NCI-H510A treated with DMSO at 0.1 percent for 48 hours (cell line): ENCODE data around the gene EPN2.
"Not testable (repeated sequence)": the region's sequence is repeated elsewhere in the genome, so short reads cannot be mapped to it uniquely, and the experiment has no call there.

Experiments
- DNase-seq: peaks from one replicate; lab custom pipeline; 2025; lab: John Stamatoyannopoulos, UW

EPN2 gene

DNA sequence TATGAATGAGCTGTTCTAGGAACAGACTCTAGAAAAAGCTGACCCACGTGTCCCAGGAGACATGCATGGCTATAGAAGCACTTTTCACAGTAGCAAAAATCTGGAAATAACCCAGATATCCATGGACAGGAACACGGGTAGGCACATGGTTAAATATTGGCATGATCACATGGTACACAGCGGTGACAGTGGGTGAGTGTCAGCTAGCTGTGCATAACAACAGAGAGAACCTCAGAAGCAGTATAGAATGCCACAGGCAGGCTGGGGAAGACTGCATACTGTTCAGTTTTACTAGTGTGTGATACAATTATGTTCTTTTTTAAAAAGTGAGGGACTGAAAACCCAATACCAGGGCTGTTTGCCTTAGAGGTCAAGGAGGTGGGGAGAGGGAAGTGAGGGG is 31.4 kb downstream of the EPN2 start:
- no peak for DNase-seq

DNA sequence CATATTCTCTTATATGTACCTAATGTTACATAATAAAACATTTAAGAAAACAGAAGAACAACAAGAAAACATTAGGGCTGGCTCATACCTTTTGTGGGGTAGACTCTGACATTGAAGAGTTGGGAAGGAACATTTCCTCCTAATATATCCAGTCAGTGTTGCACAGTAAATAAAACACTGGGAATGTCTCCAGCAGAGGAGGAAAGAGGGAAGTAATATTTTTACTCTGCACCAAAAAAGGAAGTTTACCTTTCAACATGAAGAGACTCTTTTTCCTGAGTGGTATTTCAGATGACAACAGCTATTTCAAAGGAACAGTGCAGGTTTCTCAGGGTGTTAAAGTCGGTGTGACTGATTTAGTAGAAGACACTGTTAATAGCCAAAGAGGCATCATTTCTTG is 31.9 kb downstream of the EPN2 start:
- no peak for DNase-seq

DNA sequence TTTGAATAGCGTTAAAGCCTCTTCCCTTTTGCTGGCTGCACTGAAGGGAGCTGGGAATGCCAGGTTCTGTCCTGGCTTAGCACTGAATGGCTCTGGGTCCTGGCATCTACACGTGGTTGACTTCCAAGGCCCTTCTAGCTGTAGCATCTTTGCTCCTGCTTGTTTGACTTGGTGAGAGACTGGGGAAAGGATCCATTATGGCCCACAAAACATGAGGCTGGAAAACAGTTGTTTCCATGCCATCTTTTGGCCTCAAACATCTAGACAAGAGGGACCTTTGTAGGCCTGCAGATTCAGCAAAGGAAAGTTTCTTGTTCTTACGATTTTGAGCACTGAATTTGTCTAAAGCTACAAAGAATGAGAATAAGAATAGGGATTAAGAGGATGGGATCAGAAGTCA is 32.5 kb downstream of the EPN2 start:
- no peak for DNase-seq

DNA sequence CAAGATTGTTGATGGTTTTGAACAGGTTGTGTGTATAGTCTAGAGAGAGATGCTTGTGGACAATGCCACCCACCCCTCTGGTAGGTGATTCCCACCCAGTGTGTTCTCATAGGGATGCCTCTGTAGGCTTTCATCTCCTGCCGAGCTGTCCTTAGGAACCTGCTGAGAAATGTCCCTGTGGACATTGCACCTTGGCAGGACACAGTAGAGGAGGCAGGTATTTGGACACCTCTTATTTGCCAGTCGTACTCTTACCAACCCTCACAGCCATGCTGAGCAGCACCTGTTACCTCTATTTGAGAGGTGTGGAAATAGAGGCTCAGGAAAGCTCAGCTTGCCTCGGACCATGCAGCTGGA is 33.2 kb downstream of the EPN2 start:
- DNase-seq: no peak

DNA sequence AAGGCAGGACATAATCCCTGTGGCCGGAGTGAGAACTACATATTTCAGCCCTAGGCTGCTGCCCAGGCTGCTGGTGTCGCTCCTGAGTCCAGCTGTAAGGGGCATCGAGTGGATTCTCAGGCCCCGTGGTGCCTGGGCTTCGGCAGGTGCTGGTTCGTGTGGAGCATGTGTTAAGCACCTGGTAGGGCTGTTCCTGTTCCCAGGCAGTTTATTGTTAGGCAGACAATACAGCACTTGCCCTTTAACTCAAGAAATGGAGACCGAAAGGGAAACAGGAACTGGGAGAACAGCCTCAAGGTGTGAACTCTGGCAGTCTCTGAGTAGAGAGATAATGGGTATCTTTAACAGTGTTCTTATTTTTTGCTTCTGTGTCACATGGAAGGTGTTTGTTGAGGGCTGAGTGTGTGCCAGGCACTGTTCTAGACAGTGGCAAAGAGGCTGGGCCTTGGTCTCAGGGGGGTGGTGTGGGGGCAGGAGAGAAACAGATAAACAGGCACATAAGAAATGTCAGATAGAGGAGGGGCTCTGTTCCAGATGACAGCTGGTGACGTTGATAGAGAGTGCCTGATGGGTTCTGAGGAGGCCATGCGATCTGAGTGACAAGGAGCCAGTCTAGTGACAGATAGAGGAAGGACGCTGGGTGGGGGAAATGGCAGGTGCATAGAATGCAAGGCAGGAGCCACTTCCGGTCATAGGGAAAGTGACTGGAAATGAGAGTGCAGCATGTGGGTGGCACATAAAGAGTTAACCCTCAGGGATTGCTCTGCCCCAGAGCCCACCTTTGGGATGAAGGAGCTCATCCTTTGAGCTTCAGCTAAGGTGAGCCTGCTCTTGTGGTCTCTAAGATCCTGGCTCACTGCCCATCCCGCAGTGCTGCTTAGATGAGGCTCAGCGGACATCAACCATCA is 33.8 kb downstream of the EPN2 start:
- no peak for DNase-seq

DNA sequence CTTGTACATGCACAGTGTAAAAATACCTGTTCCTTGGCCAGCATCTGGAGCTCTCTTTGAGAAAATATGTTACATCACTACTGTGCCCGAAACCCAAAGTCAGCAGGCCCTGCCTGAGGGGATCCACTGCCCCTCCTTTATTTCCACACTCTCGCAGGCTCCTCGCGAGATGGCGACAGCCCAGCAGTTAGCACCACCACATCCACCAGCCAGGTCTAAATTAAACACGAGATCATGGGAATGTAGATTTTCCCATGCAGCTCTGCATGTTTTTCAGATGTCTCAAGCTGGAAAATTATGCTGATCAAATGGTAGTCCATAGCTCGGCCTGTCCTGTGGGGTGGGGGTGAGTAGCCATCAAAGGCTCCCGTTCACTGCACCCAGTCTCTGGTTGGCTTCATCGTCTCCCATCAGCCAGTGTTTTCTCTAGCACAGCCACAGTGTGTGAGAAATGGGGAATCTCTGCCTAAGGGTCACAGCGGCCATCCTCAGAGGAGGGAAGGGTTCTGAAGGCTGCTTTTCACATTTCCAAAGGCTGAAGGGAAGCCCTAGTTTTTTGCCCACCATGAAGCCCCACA is 34.7 kb downstream of the EPN2 start:
- DNase-seq: no peak

DNA sequence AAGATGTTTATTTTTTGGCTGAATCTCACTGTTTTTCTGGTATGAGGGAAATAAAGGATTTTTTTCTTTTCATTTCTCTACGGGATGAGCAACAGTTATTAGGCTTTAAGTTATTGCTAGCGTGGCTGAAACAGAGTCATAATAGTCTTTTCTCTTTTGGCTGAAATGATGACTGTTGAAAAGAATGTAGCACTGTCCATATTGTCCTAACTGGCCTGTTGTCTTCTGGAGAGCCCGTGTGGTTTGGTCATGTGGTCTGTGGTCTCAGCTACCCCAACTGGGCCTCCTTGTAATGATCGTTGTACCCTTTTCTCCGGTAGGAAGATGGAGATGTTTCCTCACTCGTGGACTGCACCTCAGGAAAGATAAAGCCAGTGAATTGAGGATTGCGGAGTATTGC is 36.6 kb downstream of the EPN2 start:
- no peak for DNase-seq

DNA sequence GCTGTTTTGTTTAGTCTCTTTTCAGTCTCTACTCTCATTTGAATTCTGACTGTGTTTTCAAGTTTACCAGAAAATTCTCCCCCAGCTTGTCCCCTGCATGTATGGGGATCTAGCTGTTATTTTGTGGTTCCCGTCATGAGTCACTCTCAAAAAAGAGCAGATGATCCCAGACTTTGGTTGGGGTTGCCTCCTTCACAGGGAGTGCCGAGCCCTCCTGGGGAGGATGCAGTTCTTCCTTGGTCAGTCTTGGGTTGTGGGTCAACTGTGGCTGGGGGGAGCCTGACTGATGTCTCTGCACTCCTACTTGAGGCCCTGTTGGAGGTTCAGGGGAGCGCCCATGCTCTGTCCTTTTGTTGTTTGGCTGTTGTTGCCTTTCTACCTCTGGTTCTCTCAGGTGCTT is 37.7 kb downstream of the EPN2 start:
- DNase-seq: no peak

DNA sequence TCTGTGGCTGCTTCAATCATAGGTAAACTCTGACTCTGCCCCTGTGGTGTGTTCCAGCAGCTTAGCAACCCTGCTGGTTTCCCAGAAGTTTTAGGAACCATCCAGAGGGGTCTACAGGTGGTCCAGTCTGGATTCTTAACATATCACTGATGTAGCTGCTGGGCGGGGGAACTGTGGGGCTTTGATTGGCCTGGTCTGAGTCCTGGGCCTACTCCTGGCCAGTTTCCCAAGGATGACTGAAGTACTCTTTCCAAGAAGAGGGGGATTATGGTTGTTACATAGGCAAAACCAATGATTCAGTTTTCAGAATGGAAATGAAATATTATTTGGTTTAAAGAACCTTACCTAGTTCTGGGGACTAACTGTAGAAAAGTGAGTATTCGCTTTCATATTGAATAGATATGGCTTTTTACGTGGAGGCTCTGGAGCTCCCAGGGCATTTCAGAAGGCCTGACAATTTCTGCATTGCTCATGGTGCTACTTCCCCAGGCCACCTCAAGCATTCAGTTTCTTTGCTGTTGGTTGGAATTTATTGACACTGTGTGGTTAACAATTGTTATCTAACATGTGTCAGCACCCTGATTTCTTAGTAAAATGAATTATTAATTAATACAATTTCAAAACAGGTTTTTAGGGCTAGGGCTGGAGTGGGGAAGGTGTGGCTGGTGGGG is 38.4 kb downstream of the EPN2 start:
- no peak for DNase-seq

DNA sequence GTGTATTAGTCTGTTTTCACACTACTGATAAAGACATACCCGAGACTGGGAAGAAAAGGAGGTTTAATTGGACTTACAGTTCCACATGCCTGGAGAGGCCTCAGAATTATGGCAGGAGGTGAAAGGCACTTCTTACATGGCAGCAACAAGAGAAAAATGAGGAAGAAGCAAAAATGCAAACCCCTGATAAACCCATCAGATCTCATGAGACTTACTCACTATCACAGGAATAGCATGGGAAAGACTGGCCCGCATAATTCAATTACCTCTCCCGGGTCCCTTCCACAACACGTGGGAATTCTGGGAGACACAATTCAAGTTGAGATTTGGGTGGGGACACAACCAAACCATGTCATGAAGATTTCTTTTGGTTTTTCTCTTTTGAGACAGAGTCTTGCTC is 41.1 kb downstream of the EPN2 start:
- not testable (repeated sequence) for DNase-seq

DNA sequence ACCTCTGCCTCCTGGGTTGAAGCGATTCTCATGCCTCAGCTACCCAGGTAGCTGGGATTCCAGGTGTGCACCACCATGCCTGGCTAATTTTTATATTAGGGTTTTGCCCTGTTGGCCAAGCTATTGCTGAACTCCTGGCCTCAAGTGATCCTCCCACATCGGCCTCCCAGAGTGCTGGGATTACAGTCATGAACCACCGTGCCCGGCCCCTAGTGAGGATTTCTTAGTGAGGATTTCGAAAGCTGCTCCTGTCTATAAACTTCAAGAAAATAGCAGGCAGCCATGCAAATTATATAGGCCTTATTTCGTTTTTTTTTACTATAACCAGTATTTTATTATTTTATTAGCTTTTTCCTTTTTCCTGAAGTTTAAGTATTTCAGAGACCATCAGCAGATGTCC is 41.6 kb downstream of the EPN2 start:
- no peak for DNase-seq

DNA sequence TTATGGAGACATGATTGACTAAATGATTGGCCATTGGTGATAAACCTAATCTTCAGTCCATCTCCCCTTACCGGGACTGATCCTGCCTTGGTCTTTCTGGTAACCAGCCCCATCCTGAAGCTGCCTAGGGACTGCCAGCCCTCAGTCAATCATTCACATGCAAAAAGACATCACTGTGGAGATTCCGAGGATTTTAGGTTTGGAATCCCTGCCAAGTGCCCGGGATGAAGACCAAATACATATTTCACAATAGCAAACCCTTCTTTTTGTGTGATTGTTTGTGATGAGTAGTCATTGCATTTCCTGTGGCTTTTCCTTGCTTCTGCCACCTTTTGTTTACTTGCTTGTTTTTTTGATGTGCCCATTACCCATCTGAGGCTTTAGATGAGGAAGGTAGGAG is 44.0 kb downstream of the EPN2 start:
- no peak for DNase-seq

DNA sequence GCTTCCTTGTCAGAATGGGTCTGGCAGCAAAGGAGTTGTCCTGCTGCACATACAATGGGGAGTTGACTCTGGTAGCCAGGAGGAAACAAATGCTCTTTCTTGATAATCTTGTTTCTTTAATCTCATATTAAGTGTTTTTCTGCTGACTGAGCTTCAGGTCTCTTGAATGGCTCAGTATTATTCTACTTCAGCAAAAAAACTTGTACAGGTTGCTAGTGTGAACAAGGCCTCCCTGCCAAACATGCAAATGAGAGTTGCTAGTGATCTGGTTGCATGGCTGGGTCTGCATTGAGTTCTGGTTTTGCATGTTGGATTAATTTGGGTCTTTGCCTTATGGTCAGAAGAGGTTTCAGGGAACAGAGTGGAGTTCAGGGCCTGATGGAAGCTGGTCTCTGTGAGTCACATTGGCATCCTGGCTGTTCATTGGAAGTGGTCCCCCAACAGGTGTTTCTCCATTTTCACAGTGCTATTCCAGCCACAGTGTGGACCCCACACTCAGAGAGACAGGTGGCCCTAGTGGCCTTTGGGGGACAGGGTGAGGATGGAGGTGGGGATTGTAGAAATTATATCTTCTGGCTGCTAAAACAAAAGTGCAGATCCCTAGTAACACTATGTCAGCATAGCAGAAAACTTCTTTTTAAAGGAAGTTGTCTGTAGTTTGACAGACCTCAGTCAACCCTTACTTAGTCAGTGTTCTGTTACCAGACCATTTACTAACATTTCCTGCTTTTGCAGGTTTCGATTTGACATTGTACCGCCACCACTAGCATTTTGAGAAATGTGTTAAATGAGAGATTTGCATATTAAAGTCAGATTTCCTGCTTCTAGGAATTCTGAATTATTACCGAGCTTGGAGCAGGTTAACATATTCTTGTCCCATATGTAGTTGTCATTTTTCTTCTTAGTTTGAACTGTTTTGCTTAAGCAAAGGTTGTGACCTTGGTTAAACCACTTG is 47.1 kb downstream of the EPN2 start:
- DNase-seq: no peak

DNA sequence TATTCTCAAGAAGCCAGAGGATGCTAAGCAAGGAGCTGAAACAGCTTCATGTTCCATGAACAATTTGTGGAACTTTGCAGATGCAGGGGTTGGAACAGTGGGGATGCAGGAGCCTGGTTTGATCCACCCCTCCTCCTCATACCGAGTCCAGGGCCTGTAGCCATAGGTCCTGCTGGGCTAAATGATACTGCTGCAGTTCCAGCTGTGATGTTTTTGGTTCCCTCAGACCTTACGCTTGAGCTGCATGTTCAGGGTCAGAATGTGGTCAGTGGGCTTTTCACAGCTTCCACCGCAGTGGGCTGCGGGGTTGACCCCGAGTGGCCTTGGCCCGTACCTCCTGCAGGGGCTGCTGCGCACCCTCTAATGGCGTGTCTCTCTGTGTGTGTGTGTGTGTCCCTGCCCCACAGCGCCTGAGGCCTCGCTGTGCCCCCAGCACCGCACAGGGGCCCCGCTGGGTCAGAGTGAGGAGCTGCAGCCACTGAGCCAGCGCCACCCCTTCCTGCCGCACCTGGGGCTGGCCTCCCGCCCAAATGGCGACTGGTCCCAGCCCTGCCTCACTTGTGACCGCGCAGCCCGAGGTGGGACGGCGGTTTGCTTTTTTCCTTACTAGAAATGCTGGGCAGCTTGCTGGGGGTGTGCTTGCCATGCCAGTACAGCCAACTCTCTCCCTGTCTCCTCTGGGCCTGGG is 48.2 kb downstream of the EPN2 start:
- no peak for DNase-seq

DNA sequence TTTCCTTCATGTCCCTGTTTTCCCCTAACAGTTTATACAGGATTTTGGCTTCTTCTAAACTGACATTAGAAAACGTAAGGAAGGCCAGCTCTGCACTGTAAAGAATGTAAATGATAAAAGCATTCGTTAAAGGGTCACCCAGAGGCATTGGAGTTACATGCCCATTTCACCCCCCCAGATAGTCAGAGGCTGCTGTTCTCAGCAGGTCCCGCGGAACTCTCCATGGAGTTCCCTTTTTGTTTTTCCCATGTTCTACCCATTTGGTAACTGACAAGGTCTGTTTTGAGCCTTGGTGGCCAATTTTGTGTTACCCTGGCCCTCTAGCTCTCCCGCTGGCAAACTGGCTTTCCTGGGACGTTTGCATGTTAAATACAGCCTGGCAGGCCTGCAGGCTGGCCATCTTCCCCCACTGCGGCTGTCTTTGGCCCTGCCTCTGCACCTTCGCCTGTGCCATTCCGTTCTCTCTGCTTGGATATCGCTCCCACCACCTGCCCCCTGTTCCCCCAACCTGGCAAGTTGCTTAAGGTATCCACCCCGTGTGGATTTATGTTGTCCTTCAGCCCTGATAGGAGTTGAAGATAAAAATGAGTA is 49.7 kb downstream of the EPN2 start:
- no peak for DNase-seq

DNA sequence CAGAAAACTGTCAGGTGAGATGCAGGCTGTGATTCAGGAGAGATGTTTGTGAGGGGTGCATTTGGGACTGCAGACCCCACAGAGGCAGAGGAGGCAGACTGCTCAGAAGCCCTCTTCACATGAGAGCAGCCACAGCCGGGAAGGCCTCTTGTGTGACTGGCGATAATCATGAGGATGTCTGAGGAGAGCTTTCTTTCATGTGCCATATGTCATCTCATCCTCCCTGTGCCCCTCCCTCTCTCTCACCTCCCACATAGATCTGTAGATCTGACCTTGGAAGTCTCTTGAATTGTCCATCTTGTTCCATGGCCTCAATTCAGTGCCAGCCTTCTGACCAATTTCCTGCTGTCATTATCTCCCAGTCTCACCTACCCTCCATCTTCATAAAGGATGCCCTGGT is 50.5 kb downstream of the EPN2 start:
- no peak for DNase-seq

DNA sequence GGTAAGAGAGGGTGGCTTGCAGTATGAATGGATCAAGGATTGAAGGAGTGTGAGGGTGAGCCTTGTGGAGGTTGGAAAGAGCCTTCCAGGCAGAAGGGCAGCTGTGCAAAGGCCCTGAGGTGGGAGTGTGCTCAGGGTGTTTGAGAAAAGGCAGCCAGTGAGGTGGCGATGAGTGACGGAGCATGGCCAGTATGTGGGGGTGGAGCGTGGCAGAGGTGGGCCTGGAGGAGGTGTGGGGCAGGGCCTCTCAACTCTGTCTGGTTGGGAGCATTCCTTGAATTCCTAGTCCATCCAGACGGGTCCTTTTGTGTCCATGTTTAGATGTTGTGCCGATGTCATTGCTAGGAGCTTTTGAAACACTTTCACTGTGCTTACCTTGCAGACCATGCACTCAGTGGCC is 51.3 kb downstream of the EPN2 start:
- no peak for DNase-seq

DNA sequence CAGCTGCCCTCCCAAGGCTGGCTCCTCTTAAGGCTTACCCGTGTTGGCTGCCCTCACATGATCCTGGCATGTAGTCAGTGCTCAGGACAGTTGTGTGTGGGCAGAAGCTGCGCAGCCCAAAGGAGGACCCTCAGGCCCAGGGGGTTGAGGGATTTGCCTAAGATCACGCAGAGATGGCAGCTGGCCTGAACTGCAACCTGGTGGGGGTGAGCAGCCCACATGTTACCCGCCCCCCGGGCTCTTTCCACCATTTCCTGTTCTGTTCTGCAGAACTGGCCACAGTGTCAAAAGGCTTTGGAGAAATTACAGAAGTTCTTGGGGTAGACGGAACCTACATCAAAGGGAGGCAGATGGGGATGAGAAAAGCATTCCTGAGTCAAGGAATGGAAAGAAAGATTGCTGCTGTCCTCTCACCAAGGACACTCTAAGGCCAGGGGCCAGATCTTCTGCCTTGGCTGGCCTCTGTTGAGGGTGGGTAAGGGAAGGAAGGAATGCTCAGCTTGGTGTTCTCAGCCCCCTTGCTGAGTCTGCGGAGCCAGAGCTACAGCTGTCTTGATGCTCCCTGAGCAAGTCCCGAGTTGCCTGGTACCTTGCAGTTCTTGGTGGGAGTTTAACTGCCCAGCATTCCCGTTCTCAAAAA is 53.0 kb downstream of the EPN2 start:
- no peak for DNase-seq

DNA sequence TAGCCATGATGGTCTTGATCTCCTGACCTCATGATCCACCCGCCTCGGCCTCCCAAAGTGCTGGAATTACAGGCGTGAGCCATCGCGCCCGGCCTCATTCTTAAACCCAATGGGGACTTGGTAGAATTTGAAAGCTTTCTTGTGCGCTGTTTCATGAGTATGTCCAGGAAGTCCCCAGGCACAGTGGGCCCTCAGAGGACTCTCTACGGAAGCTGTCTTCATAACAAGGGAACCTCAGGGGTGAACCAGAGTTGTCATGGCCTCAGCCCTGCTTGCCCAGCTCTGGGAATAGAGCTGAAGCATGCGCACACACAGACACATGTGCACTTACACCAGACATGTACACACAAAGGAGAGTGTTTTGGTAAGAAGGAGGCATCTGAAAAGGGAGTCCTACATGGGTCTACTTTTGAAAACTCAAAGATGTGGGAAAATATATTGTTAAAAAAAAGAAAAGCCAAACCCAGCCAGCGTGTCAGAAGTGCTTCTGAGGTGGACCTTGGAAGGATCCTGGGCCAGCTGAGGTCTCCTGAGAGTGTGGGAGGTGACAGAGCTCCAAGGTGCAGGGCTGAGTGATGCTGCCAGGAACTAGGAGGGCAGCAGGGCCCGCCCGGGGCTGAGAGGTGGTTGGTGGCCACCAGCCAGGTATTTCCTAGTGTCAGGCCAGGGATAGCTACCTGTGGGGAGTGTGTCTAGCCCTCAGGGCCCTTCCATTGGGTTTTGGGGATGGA is 54.6 kb downstream of the EPN2 start:
- DNase-seq: no peak

DNA sequence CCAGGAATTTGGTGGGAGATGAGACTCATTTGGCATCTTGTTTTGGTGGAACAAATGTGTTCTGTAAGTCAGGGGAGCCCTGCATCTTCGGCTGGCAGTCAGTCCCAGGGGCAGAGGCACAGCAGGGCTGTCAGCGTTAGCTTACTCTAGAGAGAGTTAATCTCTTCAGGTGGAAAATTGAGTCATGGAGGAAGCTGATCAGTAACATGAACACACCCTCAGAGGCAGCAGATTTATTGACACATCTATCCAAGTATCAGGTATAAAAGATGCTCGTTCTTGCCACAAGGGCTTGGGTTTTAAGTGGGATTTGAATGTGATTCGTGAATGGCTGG is 55.2 kb downstream of the EPN2 start:
- peak; percentile 40 for DNase-seq
